ENCODE results near the gene CDH22.

Gene CDH22

DNA sequence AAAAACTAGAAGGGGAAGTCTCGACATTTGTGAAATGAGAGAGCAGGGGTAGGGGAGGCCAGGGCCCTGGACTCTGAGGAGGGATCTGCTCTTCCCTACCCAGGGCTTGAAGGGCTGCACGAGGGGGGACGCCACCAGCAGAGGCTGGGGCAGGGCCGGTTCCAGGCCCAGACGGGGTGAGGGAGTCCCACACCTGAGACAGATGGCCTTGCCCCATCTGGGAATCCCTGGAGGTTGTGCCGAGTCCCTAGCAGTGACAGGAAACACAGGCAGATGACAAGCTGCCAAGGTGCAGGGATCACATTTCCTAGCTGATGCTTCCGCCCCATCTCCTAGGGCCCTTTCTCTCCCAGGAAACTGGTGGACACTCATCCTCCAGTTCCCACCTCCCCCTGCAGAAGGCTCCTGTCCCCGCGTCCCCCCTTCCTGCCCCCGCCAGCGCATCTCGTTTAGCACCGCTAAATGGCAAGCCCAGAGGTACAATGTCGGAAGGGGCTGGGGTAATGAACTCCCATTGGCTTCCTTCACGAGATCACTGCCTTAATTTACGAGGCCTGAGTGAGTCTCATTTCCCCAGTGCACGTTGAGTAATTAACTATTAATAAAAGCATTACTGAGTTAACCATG is 35.2 kb upstream of the CDH22 start:
- DNase-seq: no peak

- DNase-seq: no peak
Measured at GRCh38 chr20:46342451-46343347, 34.4 kb upstream of the CDH22 start.

- no peak for DNase-seq
Measured at GRCh38 chr20:46342010-46342378, 33.7 kb upstream of the CDH22 start.

GRCh38 chr20:46341074-46342009 is 33.0 kb upstream of the CDH22 start:
- DNase-seq: no peak

DNA sequence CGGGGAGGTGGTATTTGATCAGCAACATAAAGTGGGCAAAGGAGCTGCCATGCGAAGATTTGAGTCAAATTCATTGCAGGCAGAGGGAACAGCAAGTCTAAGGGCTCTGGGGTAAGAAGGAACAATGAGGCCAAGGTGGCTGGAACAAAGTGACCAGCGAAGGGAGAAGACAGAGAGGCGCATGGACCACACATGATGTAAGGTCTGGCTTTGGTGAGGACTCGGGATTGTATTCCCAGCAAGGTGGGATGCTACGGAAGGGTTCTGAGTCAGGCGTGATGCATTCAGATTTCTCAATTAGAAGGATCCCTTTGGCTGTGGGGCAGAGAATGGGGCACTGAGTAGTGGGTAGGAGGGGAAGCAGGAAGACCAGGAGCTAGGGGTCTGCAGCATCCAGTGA is 30.7 kb upstream of the CDH22 start:
- no peak for DNase-seq

GRCh38 chr20:46336735-46337134 is 28.4 kb upstream of the CDH22 start:
- DNase-seq: no peak

DNA sequence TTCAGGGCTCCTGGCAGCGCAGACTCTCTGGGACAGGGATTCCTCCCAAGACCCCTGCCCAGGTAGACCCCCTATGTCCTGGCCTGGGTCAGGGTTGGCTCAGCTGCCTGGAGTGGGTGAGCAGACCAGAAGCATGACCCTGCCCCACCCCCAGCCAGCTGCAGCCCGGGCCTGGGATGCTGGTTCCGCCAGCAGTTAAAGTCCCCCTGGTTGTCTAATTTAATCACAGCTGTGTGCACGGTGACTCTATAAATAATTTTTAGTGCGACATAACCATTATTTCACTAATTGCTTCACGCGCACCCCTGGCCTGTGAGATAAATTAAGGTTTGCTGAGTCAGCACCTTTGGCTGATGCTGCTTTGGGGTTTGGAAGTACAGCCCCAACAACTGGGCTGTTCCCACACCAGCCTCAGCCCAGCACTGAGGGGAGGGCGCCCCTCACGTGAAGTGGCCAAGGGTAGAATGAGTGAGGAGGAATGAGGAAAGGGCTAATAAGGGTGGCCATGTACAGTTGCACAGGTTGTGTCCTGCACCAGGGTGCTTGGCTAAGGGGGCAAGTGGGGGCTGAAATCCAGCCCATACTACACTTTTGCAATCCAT is 26.1 kb upstream of the CDH22 start:
- no peak for DNase-seq

DNA sequence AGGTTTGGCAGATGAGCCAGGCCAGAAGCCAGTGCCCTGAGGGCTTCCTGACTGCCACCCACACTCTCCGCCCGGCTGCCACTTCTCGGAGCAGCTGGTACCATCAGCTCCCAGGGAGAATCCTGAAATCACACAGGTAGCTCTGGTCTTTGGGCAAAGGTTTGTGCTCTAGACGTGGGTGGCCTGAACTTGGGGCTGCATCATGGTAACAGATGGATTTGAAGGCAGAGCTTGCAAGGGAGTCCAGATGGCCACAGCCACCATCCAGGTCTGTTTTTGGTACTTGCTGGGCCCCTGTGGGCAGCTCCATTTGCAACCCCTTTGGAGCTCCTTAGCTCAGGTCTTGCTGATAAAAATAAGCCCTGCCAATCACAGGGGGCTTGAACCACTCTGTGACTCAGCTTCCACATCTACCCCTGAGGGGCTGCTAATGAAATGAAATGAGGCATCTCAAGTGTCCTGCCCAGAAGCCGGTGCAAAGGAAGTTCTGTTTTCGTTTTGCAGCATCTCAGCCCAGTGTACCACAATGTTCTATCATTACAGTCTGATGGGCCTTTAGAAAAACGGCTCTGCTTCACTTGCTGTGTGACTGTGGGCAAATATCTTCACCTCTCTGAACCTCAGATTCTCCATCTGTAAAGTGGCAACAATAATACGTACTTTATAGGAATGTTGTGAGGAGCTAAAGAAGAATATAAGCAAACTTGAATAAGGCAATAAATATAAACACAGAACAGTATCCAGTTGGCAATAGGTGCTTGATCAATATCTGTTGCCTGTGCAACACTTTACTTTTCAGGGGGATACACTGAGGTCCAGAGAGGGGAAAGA is 25.1 kb upstream of the CDH22 start:
- no peak for DNase-seq

DNA sequence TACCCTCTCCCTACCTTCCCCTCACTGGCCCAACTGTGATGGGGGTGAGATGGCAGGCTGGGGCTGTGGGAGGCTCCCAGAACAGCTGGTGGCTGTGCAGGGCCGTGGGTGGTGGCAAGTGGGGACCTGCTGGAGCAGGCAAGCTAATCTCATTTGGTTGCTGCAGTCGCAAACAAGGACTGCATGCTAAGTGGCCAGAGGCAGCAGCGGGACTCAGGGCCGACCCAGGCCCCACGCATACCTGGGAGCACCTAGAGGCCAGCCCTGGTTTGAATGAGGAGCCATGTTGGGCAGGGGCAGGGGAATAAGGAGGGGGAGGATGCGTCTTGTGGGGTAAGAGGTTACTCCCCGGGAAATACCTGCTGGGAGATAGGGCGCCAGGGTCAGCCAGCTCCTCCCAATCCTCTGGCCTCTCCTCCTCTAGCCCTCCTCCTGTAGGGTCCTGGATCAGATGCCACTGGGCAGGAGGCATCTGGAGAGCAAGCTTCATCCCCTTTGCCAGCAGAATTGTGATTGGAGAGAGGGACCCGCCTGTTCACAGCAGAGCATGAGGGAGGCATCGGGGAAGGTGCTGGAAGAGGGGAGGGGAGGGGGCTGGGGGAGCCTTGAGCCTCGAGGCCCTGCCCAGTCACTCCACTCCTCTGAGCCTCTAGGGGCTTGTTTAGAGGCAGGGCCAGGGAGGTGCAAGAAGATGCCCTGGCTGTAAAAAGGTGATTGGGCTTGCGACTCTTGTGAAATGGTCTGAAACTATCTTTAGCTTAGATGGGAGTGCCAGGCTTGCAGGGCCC is 24.3 kb upstream of the CDH22 start:
- DNase-seq: no peak

GRCh38 chr20:46331611-46332361 is 23.5 kb upstream of the CDH22 start:
- DNase-seq: no peak

DNA sequence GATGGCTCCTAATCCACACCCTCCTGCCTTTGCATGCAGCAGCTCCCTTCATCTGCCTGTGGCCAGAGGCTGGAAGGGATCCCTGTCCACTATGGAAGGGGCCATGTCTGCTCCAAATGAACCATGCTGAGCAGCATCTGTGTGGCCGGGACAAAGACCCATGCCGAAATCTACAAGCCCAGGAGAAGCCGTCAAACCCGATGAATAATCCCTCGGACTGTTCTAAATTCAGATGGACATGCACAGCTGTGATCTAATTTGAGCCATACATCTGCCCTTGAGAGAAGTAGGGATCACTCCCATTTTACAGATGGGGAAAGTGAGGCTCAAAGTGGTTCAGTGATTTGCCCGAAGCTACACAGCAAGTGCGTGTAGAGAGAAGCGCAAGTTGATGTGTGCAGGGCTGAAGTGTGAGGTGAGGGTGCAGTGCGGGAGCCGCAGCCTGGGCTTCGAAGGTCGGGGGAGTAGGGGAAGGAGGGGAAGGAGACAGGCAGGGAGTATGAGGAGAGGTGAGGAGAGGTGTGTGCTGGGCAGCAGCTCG is 22.6 kb upstream of the CDH22 start:
- no peak for DNase-seq

- no peak for DNase-seq
Measured at GRCh38 chr20:46330072-46330763, 21.9 kb upstream of the CDH22 start.

DNA sequence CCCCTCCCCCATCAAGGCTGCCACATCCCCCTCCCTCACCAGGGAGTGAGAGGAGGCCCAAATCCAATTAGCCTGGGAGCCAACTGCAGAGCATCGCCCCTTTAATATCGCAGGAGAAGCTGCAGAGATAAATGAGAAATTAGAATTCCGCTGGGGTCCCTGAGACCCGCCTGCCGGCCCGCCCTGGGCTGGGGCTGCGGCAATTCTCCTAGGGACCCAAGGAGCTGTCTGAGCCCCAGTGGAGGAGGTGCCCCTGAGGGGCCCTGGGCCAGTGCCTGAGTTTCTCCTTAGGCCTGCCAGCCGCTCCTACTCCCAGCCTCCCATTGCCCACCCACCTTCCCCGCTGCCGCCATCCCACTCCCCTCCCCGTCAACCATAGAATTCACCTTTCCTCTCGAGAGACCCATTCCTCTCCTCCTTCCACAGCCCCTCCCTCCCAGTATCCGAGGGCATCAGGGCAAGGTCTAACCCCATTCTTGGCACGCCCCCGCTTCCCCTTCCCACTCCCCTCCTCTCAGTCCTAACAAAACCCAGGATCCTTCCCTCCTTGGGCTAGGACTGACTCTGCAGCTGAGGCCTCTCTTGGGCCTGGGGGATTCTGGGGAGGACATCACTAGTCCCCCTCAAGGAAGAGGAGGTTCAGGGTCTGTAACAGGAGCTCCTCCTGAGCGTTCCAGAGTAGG is 20.0 kb upstream of the CDH22 start:
- no peak for DNase-seq

- DNase-seq: no peak
Measured at GRCh38 chr20:46327557-46327956, 19.3 kb upstream of the CDH22 start.

DNA sequence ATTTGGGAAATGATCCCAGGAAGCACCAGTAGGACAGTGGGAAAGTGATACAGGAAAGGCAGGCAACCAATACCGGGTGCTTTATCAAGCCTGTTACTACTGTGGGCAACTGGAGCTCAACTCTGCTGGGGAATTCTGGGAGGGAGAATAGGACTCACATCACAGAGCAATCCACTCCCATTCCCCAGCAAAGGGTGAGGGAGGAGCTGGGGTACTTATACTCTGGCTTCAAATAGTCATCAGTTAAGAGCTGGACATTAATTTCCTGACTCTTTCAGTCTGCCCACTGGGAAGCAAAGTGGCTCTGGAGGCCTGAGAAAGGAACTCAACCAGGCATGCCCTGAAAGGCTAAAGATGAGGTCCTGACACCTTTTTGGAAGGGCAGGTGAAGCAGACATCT is 17.5 kb upstream of the CDH22 start:
- no peak for DNase-seq

DNA sequence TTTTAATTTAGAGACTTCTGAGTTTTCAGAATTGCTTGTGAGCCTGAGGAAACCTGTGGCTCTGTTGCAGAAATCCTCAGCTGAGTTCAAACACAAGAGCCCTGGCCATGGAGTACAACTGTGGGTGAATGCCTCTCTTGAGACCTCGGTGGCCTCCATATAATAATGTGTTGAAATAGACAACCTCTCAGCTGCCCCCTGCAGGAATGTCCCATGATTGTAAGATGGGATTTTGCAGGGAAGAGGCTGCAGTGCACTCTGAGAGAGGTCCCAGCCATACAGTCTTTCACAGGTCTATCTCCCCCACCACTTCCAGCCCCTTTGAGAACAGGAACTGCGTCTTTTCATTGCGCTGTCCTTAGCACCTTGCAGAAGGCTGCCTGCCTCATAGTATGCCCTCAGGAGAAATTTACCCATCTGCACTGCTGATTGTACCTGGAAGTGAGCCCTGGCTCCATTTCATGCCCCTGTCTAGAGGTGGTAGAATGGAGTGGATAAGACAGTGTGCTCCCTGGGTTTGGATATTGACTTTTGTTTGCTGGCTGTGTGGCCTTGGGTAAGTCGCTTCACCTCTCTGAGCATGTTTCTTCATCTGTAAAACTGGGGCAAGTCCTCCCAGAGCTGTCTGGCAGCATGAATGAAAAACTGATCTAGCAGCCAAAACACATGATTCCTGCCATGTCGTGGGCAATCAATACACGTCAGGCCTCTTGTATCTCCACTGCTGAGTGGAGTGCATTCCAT is 16.8 kb upstream of the CDH22 start:
- DNase-seq: peak; percentile 18

- DNase-seq: no peak
Measured at GRCh38 chr20:46324379-46324778, 16.1 kb upstream of the CDH22 start.

- no peak for DNase-seq
Measured at GRCh38 chr20:46323557-46323956, 15.3 kb upstream of the CDH22 start.

All from stimulated activated CD4-positive, alpha-beta T cell treated with anti-CD3 and anti-CD28 coated beads, Interleukin-15, amount 100 ng/mL, for 24 hours (primary cell).